B cell (primary cell): Measurements from ENCODE around the gene SYN1. TPM values are rescaled to one million over a fixed set of nuclear protein-coding genes. Genes with fewer than 3 reads are reported as not detected.
A peak's percentile ranks its signal among the peaks of the same experiment; 100 is the strongest.

Source experiments
- ATAC-seq: fragments of 200-7000 bp; cut with Tn5 transposase; one replicate; pipeline ENCODE4 v1.10.0; 2021; ENCODE audit warnings: low read depth, mild to moderate bottlenecking, moderate number of reproducible peaks, moderate library complexity
- CTCF ChIA-PET: fragments of 350-600 bp; sonication (Branson Sonifier 250); formaldehyde crosslinking; loops from one replicate; lab custom pipeline; 2021; ENCODE audit warnings: antibody characterized with exemption, inconsistent platforms; lab: Charles Lee
- POLR2A ChIA-PET: fragments of 350-600 bp; sonication (Branson Sonifier 250); formaldehyde crosslinking; loops from one replicate; lab custom pipeline; 2021; ENCODE audit warnings: antibody characterized with exemption; lab: Charles Lee
- DNase-seq: peaks from one replicate; pipeline ENCODE4 v3.0.0; 2013
- H2AFZ ChIP-seq: 2 replicates; pipeline ENCODE4 v1.6.1; 2012; ENCODE audit warnings: mild to moderate bottlenecking, low read depth, low read length; ENCODE audit not compliant: insufficient read depth, poor library complexity, severe bottlenecking
- H3K27ac ChIP-seq, 2 donors: 1 replicate in 1 of 2; 2 replicates in 1 of 2; pipeline ENCODE4 v1.5.1; 2012 to 2013; ENCODE audit warnings: low read length in 2 of 2, mild to moderate bottlenecking in 2 of 2, moderate library complexity in 1 of 2
- H3K27me3 ChIP-seq, 4 experiments: fragments of 200-600 bp in 1 of 4; sonication (generic) in 1 of 4; replicated peaks in 1 of 4; 1 replicate in 2 of 4; 2 replicates in 2 of 4; pipeline versions ENCODE4 v1.6.1 to v1.7.0; 2013 to 2016; ENCODE audit warnings: low read length in 3 of 4, mild to moderate bottlenecking in 2 of 4, mixed read lengths in 1 of 4, moderate library complexity in 1 of 4; ENCODE audit not compliant: insufficient read depth in 4 of 4, control insufficient read depth in 3 of 4; ENCODE audit errors: control extremely low read depth in 1 of 4
- H3K36me3 ChIP-seq, 2 experiments: replicated peaks in 1 of 2; 1 replicate in 1 of 2; 2 replicates in 1 of 2; pipeline versions ENCODE4 v1.6.1 to v1.7.1; 2013; ENCODE audit warnings: low read length in 1 of 2; ENCODE audit not compliant: insufficient read depth in 2 of 2, control insufficient read depth in 1 of 2; ENCODE audit errors: control extremely low read depth in 1 of 2, extremely low read depth in 1 of 2
- H3K4me1 ChIP-seq, 2 donors: fragments of 200-600 bp in 1 of 2; sonication (generic) in 1 of 2; 1 replicate in 1 of 2; 2 replicates in 1 of 2; pipeline versions ENCODE4 v1.5.1 to v1.6.1; 2013 to 2017; ENCODE audit warnings: low read length in 2 of 2; ENCODE audit not compliant: control insufficient read depth in 2 of 2, insufficient read depth in 2 of 2
- H3K4me2 ChIP-seq: replicated peaks from 2 replicates; pipeline ENCODE3; 2012; ENCODE audit warnings: mild to moderate bottlenecking, low read depth, low read length; ENCODE audit not compliant: poor library complexity, severe bottlenecking
- H3K4me3 ChIP-seq, 5 experiments: fragments of 200-600 bp in 1 of 5; sonication (generic) in 1 of 5; 1 replicate in 3 of 5; 2 replicates in 2 of 5; pipeline versions ENCODE4 v1.5.1 to v1.7.0; 2011 to 2016; ENCODE audit warnings: low read length in 4 of 5, mild to moderate bottlenecking in 4 of 5, low read depth in 2 of 5, control low read depth in 1 of 5, moderate library complexity in 1 of 5; ENCODE audit not compliant: insufficient read depth in 1 of 5; ENCODE audit errors: control extremely low read depth in 1 of 5, extremely low read depth in 1 of 5
- H3K79me2 ChIP-seq: fragments of 200-600 bp; sonication (generic); one replicate; pipeline ENCODE4 v1.6.0; 2016; ENCODE audit warnings: low read length; ENCODE audit not compliant: control insufficient read depth, insufficient read depth
- H3K9ac ChIP-seq: fragments of 200-600 bp; sonication (generic); 2 replicates; pipeline ENCODE4 v1.6.1; 2017; ENCODE audit warnings: mild to moderate bottlenecking, low read length, moderate library complexity
- H3K9me3 ChIP-seq, 3 donors: one replicate each; pipeline versions ENCODE4 v1.6.1 to v1.7.1; 2013; ENCODE audit warnings: low read length in 2 of 3; ENCODE audit not compliant: control insufficient read depth in 2 of 3, insufficient read depth in 1 of 3; ENCODE audit errors: control extremely low read depth in 1 of 3
- H4K20me1 ChIP-seq: 2 replicates; pipeline ENCODE4 v1.6.0; 2012; ENCODE audit warnings: mild to moderate bottlenecking, low read length; ENCODE audit not compliant: insufficient read depth, control insufficient read depth, poor library complexity, severe bottlenecking
- H3K27ac Mint-ChIP-seq: one replicate; pipeline ENCODE4 v1.8.0; 2021; ENCODE audit warnings: mixed read lengths
- H3K27me3 Mint-ChIP-seq: one replicate; pipeline ENCODE4 v1.8.0; 2021; ENCODE audit warnings: mixed read lengths
- H3K4me1 Mint-ChIP-seq: one replicate; pipeline ENCODE4 v1.8.0; 2021; ENCODE audit warnings: mixed read lengths
- H3K4me3 Mint-ChIP-seq: one replicate; pipeline ENCODE4 v1.8.0; 2021; ENCODE audit warnings: mixed read lengths
- H3K9me3 Mint-ChIP-seq: one replicate; pipeline ENCODE4 v1.8.0; 2022; ENCODE audit warnings: mixed read lengths; ENCODE audit not compliant: insufficient read depth
- EZH2 ChIP-seq: IDR thresholded peaks from 2 replicates; pipeline ENCODE4 v1.6.1; 2012; ENCODE audit warnings: borderline replicate concordance, low read depth, mild to moderate bottlenecking, moderate library complexity, low read length; ENCODE audit not compliant: insufficient read depth, poor library complexity, severe bottlenecking
- WGBS: methylation state at CpG from one replicate; pipeline ENCODE4 v1.1.5; 2013; ENCODE audit warnings: missing lambda C conversion rate; ENCODE audit not compliant: insufficient coverage; 5-methylcytosine and 5-hydroxymethylcytosine counted together
- intact Hi-C: fragments of 100-400 bp; cut with micrococcal nuclease; formaldehyde crosslinking; loops from one replicate; pipeline ENCODE4 v1.10.0; 2022
- polyA plus RNA-seq: library from polyadenylated mRNA; depleted of rRNA; stranded (reverse); fragments of >200 nt; gene quantifications from 2 replicates; pipeline ENCODE4 v1.2.3, GENCODE V29; 2012
- total RNA-seq, 2 donors: library from RNA; stranded (reverse); fragments of 120-200 nt in 1 of 2; gene quantifications; 1 replicate in 1 of 2; 2 replicates in 1 of 2; pipeline versions ENCODE4 v1.2.3 to v1.2.4, GENCODE V29; 2013 to 2022
- TF ChIP-seq, protein P1 (sequence below): fragments of 200-600 bp; IDR thresholded peaks from one replicate; pipeline ENCODE4 v1.8.0; 2022; ENCODE audit warnings: antibody characterized with exemption, mild to moderate bottlenecking

SYN1 gene
- total and polyA plus RNA-seq, 2 donors (not counting 1 experiment from before 2014, with no cell fraction given): not detected

DNA sequence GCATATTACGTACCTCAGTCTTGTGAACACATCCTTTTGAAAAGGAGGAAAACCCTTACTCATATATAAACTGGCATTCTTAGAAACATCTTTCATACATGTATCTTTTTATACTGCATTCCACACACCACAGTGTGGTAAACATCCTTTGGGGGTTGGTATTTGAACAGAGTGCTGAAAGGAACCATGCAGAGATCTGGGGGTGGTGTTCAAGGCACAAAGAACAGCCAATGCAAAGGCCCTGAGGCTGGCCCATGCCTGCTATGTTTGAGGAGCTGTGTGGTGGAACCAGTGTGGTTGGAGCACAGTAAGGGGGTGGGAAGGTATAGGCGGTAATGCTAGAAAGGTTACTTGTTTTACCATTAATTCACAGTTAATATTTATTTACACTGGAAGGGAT, 28.7 kb upstream of the SYN1 start:
- H3K4me1 Mint-ChIP-seq: peaks cover 30% of the 10 kb centered on the region
- intact Hi-C loops: no loop called here

GRCh38 chrX:47646636-47647035, 27.0 kb upstream of the SYN1 start:
- Mint-ChIP-seq H3K4me1 (peaks cover 30% of the 10 kb centered on the region), H3K27me3 (no peaks in the 10 kb centered on the region), H3K4me3 (no peak overlapping the region), H3K9me3 (no peaks in the 10 kb centered on the region), H3K27ac (no peak overlapping the region)
- ChIA-PET POLR2A (no interaction called here), CTCF (no interaction called here)
- no peak for TF ChIP-seq EZH2
- TF ChIP-seq, protein P1, sequence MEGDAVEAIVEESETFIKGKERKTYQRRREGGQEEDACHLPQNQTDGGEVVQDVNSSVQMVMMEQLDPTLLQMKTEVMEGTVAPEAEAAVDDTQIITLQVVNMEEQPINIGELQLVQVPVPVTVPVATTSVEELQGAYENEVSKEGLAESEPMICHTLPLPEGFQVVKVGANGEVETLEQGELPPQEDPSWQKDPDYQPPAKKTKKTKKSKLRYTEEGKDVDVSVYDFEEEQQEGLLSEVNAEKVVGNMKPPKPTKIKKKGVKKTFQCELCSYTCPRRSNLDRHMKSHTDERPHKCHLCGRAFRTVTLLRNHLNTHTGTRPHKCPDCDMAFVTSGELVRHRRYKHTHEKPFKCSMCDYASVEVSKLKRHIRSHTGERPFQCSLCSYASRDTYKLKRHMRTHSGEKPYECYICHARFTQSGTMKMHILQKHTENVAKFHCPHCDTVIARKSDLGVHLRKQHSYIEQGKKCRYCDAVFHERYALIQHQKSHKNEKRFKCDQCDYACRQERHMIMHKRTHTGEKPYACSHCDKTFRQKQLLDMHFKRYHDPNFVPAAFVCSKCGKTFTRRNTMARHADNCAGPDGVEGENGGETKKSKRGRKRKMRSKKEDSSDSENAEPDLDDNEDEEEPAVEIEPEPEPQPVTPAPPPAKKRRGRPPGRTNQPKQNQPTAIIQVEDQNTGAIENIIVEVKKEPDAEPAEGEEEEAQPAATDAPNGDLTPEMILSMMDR: no peak
- Histone ChIP-seq H3K27ac (no peak overlapping the region), H3K4me1 (peaks cover 11 to 23% of the 10 kb centered on the region in 2 donors), H2AFZ (no peak overlapping the region), H3K36me3 (peaks cover 0 to 2% of the 10 kb centered on the region in 2 experiments), H3K4me2 (no peak overlapping the region), H3K27me3 (no peaks in the 10 kb centered on the region), H3K79me2 (peaks cover 23% of the 10 kb centered on the region), H3K9me3 (no peaks in the 10 kb centered on the region), H3K4me3 (no peak overlapping the region), H3K9ac (no peak overlapping the region), H4K20me1 (no peaks in the 10 kb centered on the region)
- DNase-seq (no peak), ATAC-seq (no peak)
- WGBS: 93% methylated on average over 3 of the region's 6 CpGs
- intact Hi-C loops: no loop called here

More for the DNA sequence above, 28.7 kb upstream of the SYN1 start:
- H3K4me3 Mint-ChIP-seq: peak overlapping the region; percentile 93
- no peak overlapping the region for H2AFZ ChIP-seq
- ATAC-seq (no peak), DNase-seq (no peak)
- no peaks in the 10 kb centered on the region for H3K9me3 Mint-ChIP-seq
- H3K36me3 ChIP-seq: peaks cover 0 to 4% of the 10 kb centered on the region in 2 experiments
- H4K20me1 ChIP-seq: no peaks in the 10 kb centered on the region
- H3K9ac ChIP-seq: no peak overlapping the region
- CTCF ChIA-PET: no interaction called here
- H3K4me1 ChIP-seq: peaks cover 11 to 26% of the 10 kb centered on the region in 2 donors
- no peaks in the 10 kb centered on the region for H3K27me3 Mint-ChIP-seq
- H3K27ac ChIP-seq: no peak overlapping the region
- H3K79me2 ChIP-seq: peaks cover 23% of the 10 kb centered on the region
- H3K9me3 ChIP-seq: no peaks in the 10 kb centered on the region
- H3K27ac Mint-ChIP-seq: no peak overlapping the region
- WGBS: no CpG with 5 or more reads among the region's 2 CpGs
- H3K4me3 ChIP-seq: no peak overlapping the region
- H3K4me2 ChIP-seq: no peak overlapping the region
- TF ChIP-seq, protein P1: no peak
- TF ChIP-seq EZH2: no peak
- no peaks in the 10 kb centered on the region for H3K27me3 ChIP-seq
- POLR2A ChIA-PET: no interaction called here
